Breast epithelium (tissue), 3 donors: Measurements from ENCODE around the gene HES5.

Experiments
- CTCF ChIP-seq, 3 donors: fragments of 450-650 bp; IDR thresholded peaks; one replicate each; pipeline ENCODE4 v1.5.1; 2016 to 2017; ENCODE audit warnings: antibody characterized with exemption in 3 of 3, mild to moderate bottlenecking in 3 of 3, moderate library complexity in 3 of 3
- POLR2A ChIP-seq: fragments of 450-650 bp; IDR thresholded peaks from one replicate; pipeline ENCODE4 v1.6.1; 2016; ENCODE audit warnings: antibody characterized with exemption, mild to moderate bottlenecking, moderate library complexity
- POLR2AphosphoS5 ChIP-seq, 3 donors: sonication (generic); formaldehyde crosslinking; IDR thresholded peaks; one replicate each; pipeline ENCODE4 v1.6.1; 2017; ENCODE audit warnings: antibody characterized with exemption in 3 of 3

- TF ChIP-seq CTCF (IDR thresholded peaks at IDR 0.05) (no peak), POLR2A (no peak), POLR2AphosphoS5 (IDR thresholded peaks at IDR 0.05) (no peak)
These were observed 33.9 kb downstream of the HES5 start for GRCh38 chr1:2496087-2496622.
